ES-I3 (cell line): Measurements from ENCODE around the gene CCBE1.

ENCODE experiments used
- H3K36me3 ChIP-seq: 2 replicates; pipeline ENCODE4 v1.6.1; 2013; ENCODE audit warnings: mild to moderate bottlenecking, low read length, control low read depth, moderate library complexity; ENCODE audit not compliant: insufficient read depth
- H3K4me1 ChIP-seq: 2 replicates; pipeline ENCODE4 v1.6.1; 2013; ENCODE audit warnings: mild to moderate bottlenecking, control low read depth, low read length; ENCODE audit not compliant: insufficient read depth
- H3K9ac ChIP-seq: 2 replicates; pipeline ENCODE4 v1.6.1; 2013; ENCODE audit warnings: low read depth, mild to moderate bottlenecking, low read length, moderate library complexity
- H3K9me3 ChIP-seq: 2 replicates; pipeline ENCODE4 v1.6.1; 2013; ENCODE audit warnings: mild to moderate bottlenecking, low read length, moderate library complexity; ENCODE audit not compliant: control insufficient read depth, insufficient read depth

Gene CCBE1

GRCh38 chr18:59509481-59510442 lies 187.5 kb downstream of the CCBE1 start:
- Histone ChIP-seq H3K36me3 (no peaks in the 10 kb centered on the region), H3K9ac (no peak overlapping the region), H3K9me3 (peaks cover 3% of the 10 kb centered on the region; the same call in 1 of the 2 replicates), H3K4me1 (no peaks in the 10 kb centered on the region)

DNA sequence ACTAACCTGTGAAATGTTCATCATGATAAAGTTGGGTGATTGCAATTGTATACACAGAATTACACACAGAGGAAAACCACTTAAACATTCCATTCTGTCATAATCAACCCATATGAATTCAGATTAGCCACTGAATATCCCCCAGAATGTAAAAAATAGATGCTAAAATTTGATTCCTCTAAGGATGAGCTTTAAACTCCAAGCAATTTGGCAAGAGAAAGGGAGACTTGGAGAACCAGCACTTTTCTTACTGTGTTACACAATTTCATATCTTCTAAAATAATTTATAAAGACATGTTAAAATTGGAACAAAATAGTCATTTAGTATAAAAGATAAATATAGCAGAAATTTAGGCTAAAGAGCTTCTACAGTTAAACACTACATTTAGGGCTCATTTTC lies 191.9 kb downstream of the CCBE1 start:
- peaks cover 9% of the 10 kb centered on the region for H3K4me1 ChIP-seq
- peaks cover 3% of the 10 kb centered on the region; the same call in 1 of the 2 replicates for H3K9me3 ChIP-seq
- no peaks in the 10 kb centered on the region for H3K36me3 ChIP-seq
- H3K9ac ChIP-seq, result no peak overlapping the region

DNA sequence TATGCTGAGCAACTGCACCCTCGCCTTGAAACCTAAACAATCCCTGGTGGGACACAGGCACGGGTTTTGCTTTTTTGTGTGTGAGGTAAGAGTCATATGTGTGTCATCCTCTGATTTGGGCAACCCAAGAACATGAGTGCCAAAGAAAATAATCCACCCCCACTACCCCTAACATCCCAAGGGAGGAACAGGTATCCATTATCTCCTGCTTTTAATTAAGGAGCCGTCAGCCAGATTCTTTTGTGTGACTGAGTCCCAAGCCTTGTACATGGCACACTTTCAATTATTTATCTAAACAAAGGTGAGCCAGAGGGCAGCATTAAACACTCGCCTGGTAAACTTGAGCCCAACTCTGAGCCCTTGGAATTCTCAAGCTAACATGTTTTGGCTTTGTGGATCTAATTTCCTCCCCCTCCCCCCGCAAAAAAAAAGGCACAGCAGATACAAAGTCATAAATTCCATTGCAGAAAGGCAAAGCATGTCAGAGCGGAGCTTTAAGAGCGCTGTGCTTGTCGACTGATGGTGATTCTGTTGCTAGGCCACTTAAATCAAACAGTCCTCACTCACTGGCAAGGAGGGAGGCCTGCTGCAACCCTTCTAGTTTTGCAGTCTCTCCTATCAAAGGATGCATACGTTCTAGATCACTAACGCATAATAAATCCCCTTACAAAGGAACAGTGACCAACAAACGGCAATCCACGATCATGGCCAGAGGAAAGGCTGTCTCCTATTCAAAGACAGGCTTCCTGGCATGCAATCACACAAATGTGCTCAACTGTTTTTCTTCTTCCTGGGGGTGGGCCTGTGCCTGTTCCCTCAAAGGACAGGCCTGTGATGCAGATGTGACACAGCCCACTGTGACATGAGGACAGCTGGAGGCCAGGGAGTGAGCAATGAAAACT lies 194.7 kb downstream of the CCBE1 start:
- Histone ChIP-seq H3K9me3 (peaks cover 3% of the 10 kb centered on the region; the same call in 1 of the 2 replicates), H3K36me3 (no peaks in the 10 kb centered on the region), H3K9ac (no peak overlapping the region), H3K4me1 (peaks cover 9% of the 10 kb centered on the region)

GRCh38 chr18:59501920-59502273 lies 195.3 kb downstream of the CCBE1 start:
- no peak overlapping the region for H3K9ac ChIP-seq
- peaks cover 3% of the 10 kb centered on the region; the same call in 1 of the 2 replicates for H3K9me3 ChIP-seq
- peaks cover 9% of the 10 kb centered on the region for H3K4me1 ChIP-seq
- H3K36me3 ChIP-seq, result no peaks in the 10 kb centered on the region

GRCh38 chr18:59500765-59501164 lies 196.5 kb downstream of the CCBE1 start:
- no peak overlapping the region for H3K9ac ChIP-seq
- no peaks in the 10 kb centered on the region for H3K9me3 ChIP-seq
- H3K36me3 ChIP-seq, result no peaks in the 10 kb centered on the region
- peaks cover 9% of the 10 kb centered on the region for H3K4me1 ChIP-seq

DNA sequence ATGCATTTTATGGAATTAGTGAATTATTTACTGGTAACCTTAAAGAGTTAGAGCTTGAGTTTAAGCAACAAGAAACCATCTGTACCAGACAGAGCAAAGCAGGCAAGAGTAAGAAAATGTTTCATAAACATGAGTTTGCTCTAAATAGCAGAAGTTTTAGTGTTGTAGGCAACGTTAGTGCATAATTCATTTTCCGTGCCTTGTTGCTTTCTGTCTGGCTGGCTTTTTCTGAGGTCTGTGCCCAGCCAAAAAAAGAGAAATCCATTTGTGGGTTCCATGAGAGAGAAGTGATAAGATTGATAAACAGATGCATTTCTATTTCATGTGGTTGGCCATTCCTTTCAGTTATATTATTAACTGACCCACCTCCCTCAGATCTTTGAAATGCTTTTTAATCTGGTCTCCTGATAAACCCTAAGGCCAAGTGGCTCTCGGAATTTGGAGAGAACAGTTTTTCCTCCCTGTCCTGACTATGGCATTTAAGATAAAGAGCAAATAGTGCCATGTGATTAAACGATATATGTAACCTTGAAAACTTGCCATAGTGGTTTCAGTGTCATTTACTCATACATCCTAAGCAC lies 198.6 kb downstream of the CCBE1 start:
- Histone ChIP-seq H3K9ac (no peak overlapping the region), H3K36me3 (no peaks in the 10 kb centered on the region), H3K9me3 (no peaks in the 10 kb centered on the region), H3K4me1 (peaks cover 9% of the 10 kb centered on the region)

- no peak overlapping the region for H3K9ac ChIP-seq
- no peaks in the 10 kb centered on the region for H3K36me3 ChIP-seq
- no peaks in the 10 kb centered on the region for H3K9me3 ChIP-seq
- no peaks in the 10 kb centered on the region for H3K4me1 ChIP-seq
These were observed 204.3 kb downstream of the CCBE1 start for GRCh38 chr18:59492756-59493421.

DNA sequence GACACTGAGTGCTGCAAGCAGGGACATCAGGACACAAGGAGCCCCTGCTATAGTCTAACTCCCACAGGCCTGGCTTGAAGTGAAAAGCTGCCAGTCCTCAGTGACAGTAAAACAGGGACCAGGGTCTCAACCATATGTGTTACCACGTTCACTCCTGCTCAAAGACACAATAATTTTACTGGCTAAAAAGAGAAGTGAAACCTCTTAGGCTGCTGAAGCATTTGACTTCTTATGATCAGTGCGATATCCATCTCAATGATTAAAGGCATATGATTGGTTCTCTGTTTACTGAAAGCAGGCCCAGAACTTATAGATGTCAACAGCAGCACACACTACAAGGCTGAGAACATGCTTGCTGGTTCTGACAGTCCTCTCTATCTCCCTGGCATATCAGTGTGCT lies 208.3 kb downstream of the CCBE1 start:
- Histone ChIP-seq H3K36me3 (no peaks in the 10 kb centered on the region), H3K9me3 (no peaks in the 10 kb centered on the region), H3K9ac (no peak overlapping the region), H3K4me1 (no peaks in the 10 kb centered on the region)

DNA sequence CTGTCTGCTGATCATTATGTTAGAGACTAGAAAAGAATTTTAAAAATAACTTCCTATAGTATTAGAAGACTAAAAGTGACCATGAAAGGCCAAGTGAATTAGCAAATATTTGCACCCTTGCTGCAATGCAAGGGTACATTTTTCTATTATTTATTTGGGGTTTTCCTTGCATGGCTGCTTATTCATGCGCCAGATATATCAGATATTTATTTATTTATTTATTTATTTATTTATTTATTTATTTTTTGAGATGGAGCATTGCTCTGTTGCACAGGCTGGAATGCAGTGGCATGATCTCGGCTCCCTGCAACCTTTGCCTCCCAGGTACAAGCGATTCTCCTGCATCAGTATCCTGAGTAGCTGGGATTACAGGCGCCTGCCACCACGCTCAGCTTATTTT lies 211.8 kb downstream of the CCBE1 start:
- no peaks in the 10 kb centered on the region for H3K4me1 ChIP-seq

GRCh38 chr18:59484561-59485328 lies 212.5 kb downstream of the CCBE1 start:
- H3K9me3 ChIP-seq, result no peaks in the 10 kb centered on the region
- H3K36me3 ChIP-seq, result no peaks in the 10 kb centered on the region
- H3K4me1 ChIP-seq, result no peaks in the 10 kb centered on the region
- H3K9ac ChIP-seq, result no peak overlapping the region

More for the DNA sequence above, 211.8 kb downstream of the CCBE1 start:
- Histone ChIP-seq H3K36me3 (no peaks in the 10 kb centered on the region), H3K9me3 (no peaks in the 10 kb centered on the region), H3K9ac (no peak overlapping the region)

- Histone ChIP-seq H3K9me3 (no peaks in the 10 kb centered on the region), H3K9ac (no peak overlapping the region), H3K4me1 (no peaks in the 10 kb centered on the region), H3K36me3 (no peaks in the 10 kb centered on the region)
These were observed 213.1 kb downstream of the CCBE1 start for GRCh38 chr18:59484131-59484530.

DNA sequence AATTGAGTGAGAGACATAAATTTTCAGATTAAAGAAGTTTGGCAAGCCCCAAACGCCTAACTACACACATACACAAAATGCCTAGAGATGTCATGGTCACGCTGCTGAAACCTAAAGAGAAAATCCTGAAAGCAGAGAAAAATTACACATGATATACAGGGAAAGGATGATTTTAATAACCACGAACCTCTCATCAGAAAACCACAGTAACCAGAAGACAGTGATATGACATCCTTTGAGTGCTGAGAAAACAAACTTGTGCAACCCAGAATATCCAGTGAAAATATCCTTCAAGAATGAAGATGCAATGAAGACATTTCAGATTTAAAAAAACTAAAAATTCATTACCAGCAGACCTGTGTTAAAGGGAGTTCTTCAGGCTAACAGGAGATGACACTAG lies 215.8 kb downstream of the CCBE1 start:
- Histone ChIP-seq H3K9ac (no peak overlapping the region), H3K36me3 (no peaks in the 10 kb centered on the region), H3K9me3 (no peaks in the 10 kb centered on the region), H3K4me1 (no peaks in the 10 kb centered on the region)

DNA sequence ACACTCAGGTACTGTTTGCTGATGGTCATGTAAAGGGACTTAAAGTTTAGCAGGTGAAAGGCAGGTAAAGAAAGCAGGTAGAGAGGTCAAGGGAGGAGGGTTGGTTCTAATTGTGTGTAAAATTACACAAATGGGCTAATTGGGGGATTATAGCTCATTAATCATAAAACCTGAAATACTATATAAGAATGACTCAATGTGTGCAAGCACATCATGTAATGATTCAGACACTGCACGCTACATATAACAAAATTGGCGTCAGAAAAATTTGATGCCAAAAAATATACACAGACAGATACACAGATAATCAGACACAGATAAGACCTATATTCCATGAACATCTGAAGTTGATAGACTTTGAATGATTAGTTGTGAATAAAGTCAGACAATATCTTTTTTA lies 217.4 kb downstream of the CCBE1 start:
- Histone ChIP-seq H3K9me3 (no peaks in the 10 kb centered on the region), H3K36me3 (no peaks in the 10 kb centered on the region), H3K4me1 (no peaks in the 10 kb centered on the region), H3K9ac (no peak overlapping the region)
